ENCODE results near the gene GBX1.

The GBX1 gene

GRCh38 chr7:151211155-151211772 is 43.8 kb upstream of the GBX1 start:
- CTCF ChIA-PET: interaction anchor here (1.3 kb wide), 1 partner anchor 16 kb away, joined by 4 read pairs; the partner anchor contains the start of gene ABCF2
- POLR2A ChIA-PET: interaction anchor here (0.6 to 10.6 kb wide), 3 partner anchors 16 to 47 kb away, joined by 3 to 90 read pairs (median 3); partner anchors contain the start of gene ABCF2
- TF ChIP-seq LEF1 (IDR thresholded peaks at IDR 0.05; ENCODE audit: borderline replicate concordance) (no peak), ARNT (IDR thresholded peaks at IDR 0.05) (no peak), TARDBP (IDR thresholded peaks at IDR 0.05) (no peak), ZNF384 (IDR thresholded peaks at IDR 0.05) (no peak), HDGF (IDR thresholded peaks at IDR 0.05; ENCODE audit: borderline replicate concordance) (no peak), CTBP1 (IDR thresholded peaks at IDR 0.05; ENCODE audit: borderline replicate concordance) (no peak), SP1 (IDR thresholded peaks at IDR 0.05) (no peak)
- no peak for DNase-seq (ENCODE audit: extremely low spot score)

GRCh38 chr7:151210087-151210854 is 42.8 kb upstream of the GBX1 start, which contains the start of gene H2BK1:
TSS of gene H2BK1 (minus strand) at chr7:151210488. CDS start at chr7:151210318, 170 bp downstream.
- DNase-seq (ENCODE audit: extremely low spot score): no peak
- TF ChIP-seq FOXM1 (IDR thresholded peaks at IDR 0.05; ENCODE audit: borderline replicate concordance): no peak
- no peak for TF ChIP-seq CTBP1 (IDR thresholded peaks at IDR 0.05; ENCODE audit: borderline replicate concordance)
- TF ChIP-seq SP1 (IDR thresholded peaks at IDR 0.05): no peak
- no peak for TF ChIP-seq ELF4 (IDR thresholded peaks at IDR 0.05)
- no peak for TF ChIP-seq L3MBTL2 (conservative IDR thresholded peaks at IDR 0.05)
- no peak for TF ChIP-seq FOXK2 (IDR thresholded peaks at IDR 0.05)
- no peak for TF ChIP-seq BHLHE40 (IDR thresholded peaks at IDR 0.05; ENCODE audit: borderline replicate concordance)
- TF ChIP-seq PKNOX1 (IDR thresholded peaks at IDR 0.05): no peak
- no peak for TF ChIP-seq TARDBP (IDR thresholded peaks at IDR 0.05)
- CTCF ChIA-PET: interaction anchor here (1.3 kb wide), 1 partner anchor 17 kb away, joined by 4 read pairs; the partner anchor contains the start of gene ABCF2
- POLR2A ChIA-PET: interaction anchor here (1.0 to 10.6 kb wide), 2 partner anchors 9 to 17 kb away, joined by 3 to 90 read pairs; partner anchors contain the start of gene ABCF2

- ChIA-PET CTCF (no interaction called here), POLR2A (interaction anchor here (10.6 kb wide), 1 partner anchor 17 kb away, joined by 90 read pairs; the partner anchor contains the start of gene ABCF2)
- DNase-seq (ENCODE audit: extremely low spot score): no peak
- TF ChIP-seq BHLHE40 (IDR thresholded peaks at IDR 0.05; ENCODE audit: borderline replicate concordance): no peak
- no peak for TF ChIP-seq NFRKB (IDR thresholded peaks at IDR 0.05)
- TF ChIP-seq SP1 (IDR thresholded peaks at IDR 0.05): no peak
- no peak for TF ChIP-seq HDGF (IDR thresholded peaks at IDR 0.05; ENCODE audit: borderline replicate concordance)
- TF ChIP-seq FOXM1 (IDR thresholded peaks at IDR 0.05; ENCODE audit: borderline replicate concordance): no peak
- TF ChIP-seq SUZ12 (IDR thresholded peaks at IDR 0.05): no peak
- no peak for TF ChIP-seq ZNF384 (IDR thresholded peaks at IDR 0.05)
- TF ChIP-seq ARNT (IDR thresholded peaks at IDR 0.05): no peak
- TF ChIP-seq FOXK2 (IDR thresholded peaks at IDR 0.05): no peak
These were observed 42.1 kb upstream of the GBX1 start for GRCh38 chr7:151209588-151209987.

- ChIA-PET POLR2A (interaction anchor here (3.1 kb wide), 1 partner anchor 19 kb away, joined by 16 read pairs; the partner anchor contains the start of gene ABCF2), CTCF (no interaction called here)
- no peak for TF ChIP-seq ARNT (IDR thresholded peaks at IDR 0.05)
- TF ChIP-seq NFRKB (IDR thresholded peaks at IDR 0.05): no peak
- no peak; the same call in 1 of the 2 replicates for TF ChIP-seq BHLHE40 (IDR thresholded peaks at IDR 0.05; ENCODE audit: borderline replicate concordance)
- TF ChIP-seq HDGF (IDR thresholded peaks at IDR 0.05; ENCODE audit: borderline replicate concordance): no peak
- DNase-seq (ENCODE audit: extremely low spot score): no peak
These were observed 40.9 kb upstream of the GBX1 start for GRCh38 chr7:151208253-151208862.

- CTCF ChIA-PET: interaction anchor here (0.9 kb wide), 1 partner anchor 70 kb away, joined by 3 read pairs; no protein-coding TSS in a partner anchor
- TF ChIP-seq FOXK2 (IDR thresholded peaks at IDR 0.05): no peak
- POLR2A ChIA-PET: interaction anchor here (1.6 to 3.1 kb wide), 2 partner anchors 13 to 19 kb away, joined by 4 to 16 read pairs; partner anchors contain the start of gene ABCF2
- no peak for DNase-seq (ENCODE audit: extremely low spot score)
These were observed 40.3 kb upstream of the GBX1 start for GRCh38 chr7:151207804-151208203.

- DNase-seq (ENCODE audit: extremely low spot score): no peak
- ChIA-PET POLR2A (interaction anchor here (1.6 to 3.1 kb wide), 3 partner anchors 12 to 25 kb away, joined by 4 to 16 read pairs (median 6); partner anchors contain the start of genes ABCF2 and CHPF2), CTCF (interaction anchor here (0.9 kb wide), 1 partner anchor 70 kb away, joined by 3 read pairs; no protein-coding TSS in a partner anchor)
- TF ChIP-seq ZNF384 (IDR thresholded peaks at IDR 0.05): no peak
- no peak for TF ChIP-seq ARNT (IDR thresholded peaks at IDR 0.05)
- no peak for TF ChIP-seq L3MBTL2 (conservative IDR thresholded peaks at IDR 0.05)
- TF ChIP-seq FOXA1 (IDR thresholded peaks at IDR 0.05): no peak
- TF ChIP-seq FOXM1 (IDR thresholded peaks at IDR 0.05; ENCODE audit: borderline replicate concordance): no peak
- TF ChIP-seq PKNOX1 (IDR thresholded peaks at IDR 0.05): no peak
- TF ChIP-seq ELF4 (IDR thresholded peaks at IDR 0.05): no peak
- no peak for TF ChIP-seq CTBP1 (IDR thresholded peaks at IDR 0.05; ENCODE audit: borderline replicate concordance)
- no peak for TF ChIP-seq SUZ12 (IDR thresholded peaks at IDR 0.05)
- TF ChIP-seq HDGF (IDR thresholded peaks at IDR 0.05; ENCODE audit: borderline replicate concordance): no peak
- TF ChIP-seq SP1 (IDR thresholded peaks at IDR 0.05): no peak
- TF ChIP-seq TARDBP (IDR thresholded peaks at IDR 0.05): no peak
- no peak for TF ChIP-seq LEF1 (IDR thresholded peaks at IDR 0.05; ENCODE audit: borderline replicate concordance)
- no peak for TF ChIP-seq NFRKB (IDR thresholded peaks at IDR 0.05)
- TF ChIP-seq BHLHE40 (IDR thresholded peaks at IDR 0.05; ENCODE audit: borderline replicate concordance): no peak
- TF ChIP-seq FOXK2 (IDR thresholded peaks at IDR 0.05): no peak
These were observed 39.8 kb upstream of the GBX1 start for GRCh38 chr7:151207315-151207714.

Data from HEK293T (cell line).